Immature natural killer cell (primary cell): ENCODE data around the gene KLF17. TPM values are rescaled to one million over a fixed set of nuclear protein-coding genes. Genes with fewer than 3 reads are reported as not detected.
"Not testable (repeated sequence)": the region's sequence is repeated elsewhere in the genome, so short reads cannot be mapped to it uniquely, and the experiment has no call there.

Experiments
- DNase-seq, 3 donors: peaks; one replicate each; pipeline ENCODE4 v3.0.0; 2022; ENCODE audit warnings: mixed read lengths in 1 of 3
- H3K27ac Mint-ChIP-seq, 6 donors: one replicate each; pipeline ENCODE4 v1.8.0; 2020; ENCODE audit warnings: mixed read lengths in 6 of 6, mild to moderate bottlenecking in 5 of 6, inconsistent platforms in 4 of 6, moderate library complexity in 3 of 6
- H3K27me3 Mint-ChIP-seq, 3 donors: one replicate each; pipeline ENCODE4 v1.8.0; 2020 to 2021; ENCODE audit warnings: low read depth in 3 of 3, mild to moderate bottlenecking in 3 of 3, mixed read lengths in 3 of 3, moderate library complexity in 3 of 3, inconsistent platforms in 1 of 3
- H3K36me3 Mint-ChIP-seq, 3 donors: one replicate each; pipeline ENCODE4 v1.8.0; 2020; ENCODE audit warnings: mixed read lengths in 3 of 3, inconsistent platforms in 2 of 3, mild to moderate bottlenecking in 2 of 3
- H3K4me1 Mint-ChIP-seq, 2 donors: one replicate each; pipeline ENCODE4 v1.8.0; 2020; ENCODE audit warnings: inconsistent platforms in 2 of 2, mild to moderate bottlenecking in 2 of 2, mixed read lengths in 2 of 2, moderate library complexity in 1 of 2
- H3K4me3 Mint-ChIP-seq, 5 donors: one replicate each; pipeline ENCODE4 v1.8.0; 2020; ENCODE audit warnings: mild to moderate bottlenecking in 5 of 5, mixed read lengths in 5 of 5, inconsistent platforms in 3 of 5, moderate library complexity in 3 of 5
- H3K9me3 Mint-ChIP-seq, 6 donors: one replicate each; pipeline ENCODE4 v1.8.0; 2020; ENCODE audit warnings: mild to moderate bottlenecking in 6 of 6, mixed read lengths in 6 of 6, inconsistent platforms in 4 of 6, moderate library complexity in 3 of 6
- polyA plus RNA-seq, 3 donors: library from polyadenylated mRNA; unstranded; fragments of 300-500 nt; fragmentation: Illumina TruSeq; gene quantifications; one replicate each; pipeline ENCODE4 v1.2.3, GENCODE V29; 2021

KLF17 gene
- polyA plus RNA-seq, 3 donors from 2014 or later, result not detected

DNA sequence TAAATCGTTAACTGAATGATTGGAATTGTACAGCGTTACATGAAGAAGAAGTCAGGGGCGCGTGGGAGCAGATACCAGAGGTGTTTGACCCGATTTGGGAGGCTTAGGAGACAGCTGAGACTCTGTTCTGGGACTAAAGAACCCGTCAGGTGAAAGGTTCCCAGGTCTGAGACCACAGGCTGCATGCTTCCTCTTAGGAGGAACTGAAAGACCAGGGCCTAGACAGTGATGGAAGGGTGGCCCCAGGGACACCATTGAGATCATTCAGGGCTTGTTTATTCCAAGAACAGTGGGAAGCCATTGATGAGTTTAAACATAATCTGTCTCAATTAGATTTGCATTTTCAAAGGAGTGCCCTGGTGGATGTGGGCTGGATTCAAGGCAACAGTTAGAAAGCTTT, 904 bp downstream of the KLF17 start:
- DNase-seq, result no peak
- Mint-ChIP-seq H3K9me3 (no peaks in the 10 kb centered on the region), H3K4me1 (no peaks in the 10 kb centered on the region), H3K36me3 (no peaks in the 10 kb centered on the region), H3K27me3 (peaks cover 4 to 7% (median 5%) of the 10 kb centered on the region in 3 donors), H3K4me3 (no peak overlapping the region), H3K27ac (no peak overlapping the region)

DNA sequence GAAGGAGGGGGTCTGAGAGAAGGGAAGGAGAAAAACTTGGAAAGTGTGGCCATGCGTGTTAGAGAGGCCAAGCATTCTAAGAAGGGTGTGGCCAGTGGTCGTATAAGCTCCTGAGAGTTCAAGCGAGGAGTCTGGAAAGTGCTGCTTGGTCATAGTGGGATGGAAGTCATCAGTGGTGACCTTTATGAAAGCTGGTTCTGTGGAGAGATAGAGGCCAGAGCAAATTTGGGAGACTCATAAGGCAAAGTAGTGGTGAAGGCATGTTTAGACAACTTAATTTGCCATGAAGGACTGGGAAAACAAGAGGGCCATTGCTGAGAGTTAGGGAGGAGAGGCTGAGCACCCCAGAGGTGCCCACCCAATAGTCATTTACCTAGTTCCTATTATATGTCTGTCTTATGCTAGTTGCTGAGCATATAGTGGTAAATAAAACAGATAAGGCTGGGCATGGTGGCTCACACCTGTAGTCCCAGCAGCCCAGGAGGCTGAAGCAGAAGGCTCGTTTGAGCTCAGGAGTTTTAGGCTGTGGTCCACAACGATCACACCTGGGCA, 1.9 kb downstream of the KLF17 start:
- no peak overlapping the region for H3K27ac Mint-ChIP-seq
- no peaks in the 10 kb centered on the region for H3K36me3 Mint-ChIP-seq
- no peak overlapping the region for H3K4me3 Mint-ChIP-seq
- no peak for DNase-seq
- H3K27me3 Mint-ChIP-seq, result peaks cover 4 to 7% (median 5%) of the 10 kb centered on the region in 3 donors
- no peaks in the 10 kb centered on the region for H3K4me1 Mint-ChIP-seq
- no peaks in the 10 kb centered on the region for H3K9me3 Mint-ChIP-seq

GRCh38 chr1:44129616-44130500, 11.2 kb downstream of the KLF17 start:
- peaks cover 3 to 21% (median 6%) of the 10 kb centered on the region in 3 donors for H3K27me3 Mint-ChIP-seq
- H3K36me3 Mint-ChIP-seq, result no peaks in the 10 kb centered on the region
- no peak overlapping the region for H3K4me3 Mint-ChIP-seq
- H3K27ac Mint-ChIP-seq, result peak overlapping the region in 1 of 6 donors; percentile 37
- no peaks in the 10 kb centered on the region for H3K9me3 Mint-ChIP-seq
- no peak for DNase-seq
- H3K4me1 Mint-ChIP-seq, result no peaks in the 10 kb centered on the region

DNA sequence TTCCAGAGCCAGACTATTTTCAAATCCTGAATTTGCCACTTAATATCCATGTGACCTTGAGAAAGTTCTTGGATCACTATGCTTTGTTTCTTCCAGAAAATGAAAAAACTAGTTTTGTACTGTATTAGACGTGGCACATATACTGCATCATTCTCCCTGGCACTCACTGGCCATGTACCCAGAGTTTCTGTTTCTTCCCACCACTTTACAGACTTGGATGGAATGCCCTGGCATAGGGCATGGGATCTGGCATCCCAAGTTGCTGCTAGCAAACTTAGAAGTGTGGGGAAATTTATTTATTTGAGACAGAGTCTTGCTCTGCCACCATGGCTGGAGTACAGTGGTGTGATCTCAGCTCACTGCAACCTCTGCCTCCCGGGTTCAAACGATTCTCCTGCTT, 12.8 kb downstream of the KLF17 start:
- H3K27me3 Mint-ChIP-seq, result peaks cover 3 to 21% (median 8%) of the 10 kb centered on the region in 3 donors
- no peaks in the 10 kb centered on the region for H3K36me3 Mint-ChIP-seq
- no peaks in the 10 kb centered on the region for H3K4me1 Mint-ChIP-seq
- no peaks in the 10 kb centered on the region for H3K9me3 Mint-ChIP-seq
- no peak for DNase-seq
- H3K4me3 Mint-ChIP-seq, result no peak overlapping the region
- H3K27ac Mint-ChIP-seq, result no peak overlapping the region

DNA sequence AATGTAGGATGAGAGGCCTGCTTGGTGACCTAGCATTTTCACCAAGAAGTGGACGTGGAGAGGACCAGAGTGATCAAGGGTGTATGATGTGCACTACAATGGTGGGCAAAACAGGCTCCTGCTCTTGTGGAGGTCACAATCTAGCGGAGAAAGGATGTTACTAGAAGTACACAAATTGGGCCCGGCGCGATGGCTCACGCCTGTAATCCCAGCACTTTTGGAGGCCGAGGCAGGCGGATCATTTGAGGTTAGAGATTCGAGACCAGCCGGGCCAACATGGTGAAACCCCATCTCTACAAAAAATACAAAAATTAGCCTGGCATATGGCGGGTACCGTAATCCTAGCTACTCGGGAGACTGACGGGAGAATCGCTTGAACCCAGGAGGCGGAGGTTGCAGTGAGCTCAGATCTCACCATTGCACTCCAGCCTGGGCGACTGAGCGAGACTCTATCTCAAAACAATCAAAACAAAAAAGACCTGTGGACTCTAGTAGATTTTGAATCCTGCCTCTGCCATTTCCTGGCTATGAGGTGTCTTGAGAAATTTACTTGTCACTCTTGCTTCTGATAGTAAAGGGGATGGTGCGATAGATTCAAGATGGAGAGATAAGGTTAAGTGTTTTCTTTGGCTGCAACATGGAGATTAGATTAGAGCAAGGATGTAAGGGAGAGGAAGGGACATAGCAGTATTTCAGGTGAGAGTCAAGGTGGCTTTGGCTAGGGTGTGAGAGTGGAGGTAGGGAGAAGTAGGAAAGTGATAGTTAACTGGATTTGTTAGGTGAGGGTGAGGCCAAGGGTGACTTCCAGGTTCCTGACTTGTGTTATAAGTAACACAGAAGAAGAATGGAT, 15.7 kb downstream of the KLF17 start:
- H3K36me3 Mint-ChIP-seq, result no peaks in the 10 kb centered on the region
- no peaks in the 10 kb centered on the region for H3K9me3 Mint-ChIP-seq
- no peaks in the 10 kb centered on the region for H3K4me1 Mint-ChIP-seq
- H3K27ac Mint-ChIP-seq, result no peak overlapping the region
- H3K27me3 Mint-ChIP-seq, result peaks cover 2 to 10% (median 8%) of the 10 kb centered on the region in 3 donors
- no peak overlapping the region for H3K4me3 Mint-ChIP-seq
- DNase-seq, result no peak

DNA sequence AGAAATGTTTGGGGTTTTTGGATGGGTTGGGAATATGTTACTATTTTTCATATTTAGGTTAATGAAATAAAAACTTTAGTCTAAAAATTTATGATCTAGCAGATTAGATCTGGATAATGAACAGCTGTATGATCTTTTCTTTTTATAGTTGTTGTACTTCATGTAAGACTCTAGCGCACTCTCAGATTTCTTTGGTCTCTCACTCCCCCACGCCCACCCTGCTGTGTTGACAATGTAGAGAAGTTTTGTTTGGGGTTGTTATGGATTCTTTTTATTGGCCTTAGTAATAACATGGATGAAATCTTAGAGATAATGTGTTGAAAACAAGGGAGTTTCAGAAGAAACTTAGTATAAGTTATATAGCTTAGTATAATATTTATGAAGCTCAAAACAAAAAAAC, 17.3 kb downstream of the KLF17 start:
- no peak overlapping the region for H3K27ac Mint-ChIP-seq
- no peaks in the 10 kb centered on the region for H3K9me3 Mint-ChIP-seq
- H3K4me1 Mint-ChIP-seq, result no peaks in the 10 kb centered on the region
- peaks cover 2 to 6% (median 4%) of the 10 kb centered on the region in 3 donors for H3K27me3 Mint-ChIP-seq
- H3K4me3 Mint-ChIP-seq, result no peak overlapping the region
- no peaks in the 10 kb centered on the region for H3K36me3 Mint-ChIP-seq
- no peak for DNase-seq

DNA sequence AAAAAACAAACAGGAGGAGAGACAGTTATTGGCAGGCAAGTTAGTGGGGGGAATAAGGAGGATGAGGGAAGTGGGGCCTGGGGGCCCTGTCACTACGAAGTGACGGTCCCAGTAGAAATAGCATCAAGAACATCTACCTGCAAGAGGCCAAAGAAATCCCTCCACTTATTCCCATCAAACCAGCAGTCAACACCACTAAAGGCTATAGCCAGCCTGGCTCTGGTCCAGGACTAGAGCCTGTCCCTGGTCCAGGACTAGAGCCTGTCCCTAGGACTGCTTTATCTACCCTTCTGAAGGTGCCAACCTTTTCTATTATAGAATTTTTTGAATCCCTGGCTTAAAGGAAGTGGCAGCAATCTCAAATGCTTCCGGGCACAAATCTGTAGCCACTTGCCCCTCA, 19.6 kb downstream of the KLF17 start:
- Mint-ChIP-seq H3K27ac (no peak overlapping the region), H3K36me3 (no peaks in the 10 kb centered on the region), H3K4me1 (no peaks in the 10 kb centered on the region), H3K27me3 (peaks cover 3 to 6% (median 6%) of the 10 kb centered on the region in 3 donors), H3K9me3 (no peaks in the 10 kb centered on the region), H3K4me3 (no peak overlapping the region)
- DNase-seq, result no peak

DNA sequence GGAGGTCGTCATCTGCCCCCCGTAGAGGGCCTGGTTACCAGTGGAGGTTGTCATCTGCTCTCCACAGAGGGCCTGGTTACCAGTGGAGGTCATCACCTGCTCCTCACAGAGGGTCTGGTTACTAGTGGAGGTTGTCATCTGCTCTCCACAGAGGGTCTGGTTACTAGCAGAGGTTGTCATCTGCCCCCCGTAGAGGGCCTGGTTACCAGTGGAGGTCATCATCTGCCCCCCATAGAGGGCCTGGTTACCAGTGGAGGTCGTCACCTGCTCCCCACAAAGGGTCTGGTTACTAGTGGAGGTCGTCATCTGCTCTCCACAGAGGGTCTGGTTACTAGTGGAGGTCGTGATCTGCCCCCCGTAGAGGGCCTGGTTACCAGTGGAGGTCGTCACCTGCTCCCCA, 20.9 kb downstream of the KLF17 start:
- H3K9me3 Mint-ChIP-seq, H3K36me3 Mint-ChIP-seq, H3K4me1 Mint-ChIP-seq, H3K27ac Mint-ChIP-seq, DNase-seq, H3K27me3 Mint-ChIP-seq, H3K4me3 Mint-ChIP-seq: not testable (repeated sequence)

DNA sequence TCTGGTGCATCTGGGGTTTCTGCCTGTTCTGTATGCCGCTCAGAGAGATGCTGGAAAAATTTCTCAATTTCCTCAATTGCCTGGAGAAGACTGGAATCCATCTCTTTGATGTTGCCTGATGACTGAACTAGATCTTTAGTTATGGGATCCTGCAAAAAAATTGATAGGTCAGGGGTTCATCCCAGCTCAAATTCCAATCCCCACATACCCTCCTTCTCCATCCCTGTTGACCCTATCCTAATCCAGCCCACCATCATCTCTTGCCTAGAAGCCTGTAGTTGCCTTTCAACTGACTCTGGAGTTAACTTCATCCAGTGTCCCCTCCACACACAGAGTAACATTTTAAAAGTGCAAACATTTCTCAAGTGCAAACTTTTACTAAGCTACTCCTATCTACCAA, 22.9 kb downstream of the KLF17 start, which contains the start of gene KLF18:
Gene KLF18 (minus strand): TSS at position 101 of the 400 bp plus-strand sequence. CDS start 0 bp downstream, at position 101.
- Mint-ChIP-seq H3K36me3 (peaks cover 0 to 7% (median 3%) of the 10 kb centered on the region in 3 donors), H3K27me3 (peaks cover 0 to 3% (median 3%) of the 10 kb centered on the region in 3 donors), H3K27ac (no peak within 1 kb of the TSS), H3K4me3 (no peak within 1 kb of the TSS), H3K4me1 (no peaks in the 10 kb centered on the region), H3K9me3 (peaks cover 15 to 28% (median 17%) of the 10 kb centered on the region in 6 donors)
- no peak for DNase-seq

GRCh38 chr1:44144962-44145756, 26.5 kb downstream of the KLF17 start:
- DNase-seq, result no peak
- Mint-ChIP-seq H3K4me1 (no peaks in the 10 kb centered on the region), H3K27ac (no peak overlapping the region), H3K4me3 (no peak overlapping the region), H3K9me3 (peaks cover 16 to 30% (median 17%) of the 10 kb centered on the region in 6 donors), H3K27me3 (peaks cover 0 to 3% (median 3%) of the 10 kb centered on the region in 3 donors), H3K36me3 (peaks cover 0 to 7% (median 3%) of the 10 kb centered on the region in 3 donors)

DNA sequence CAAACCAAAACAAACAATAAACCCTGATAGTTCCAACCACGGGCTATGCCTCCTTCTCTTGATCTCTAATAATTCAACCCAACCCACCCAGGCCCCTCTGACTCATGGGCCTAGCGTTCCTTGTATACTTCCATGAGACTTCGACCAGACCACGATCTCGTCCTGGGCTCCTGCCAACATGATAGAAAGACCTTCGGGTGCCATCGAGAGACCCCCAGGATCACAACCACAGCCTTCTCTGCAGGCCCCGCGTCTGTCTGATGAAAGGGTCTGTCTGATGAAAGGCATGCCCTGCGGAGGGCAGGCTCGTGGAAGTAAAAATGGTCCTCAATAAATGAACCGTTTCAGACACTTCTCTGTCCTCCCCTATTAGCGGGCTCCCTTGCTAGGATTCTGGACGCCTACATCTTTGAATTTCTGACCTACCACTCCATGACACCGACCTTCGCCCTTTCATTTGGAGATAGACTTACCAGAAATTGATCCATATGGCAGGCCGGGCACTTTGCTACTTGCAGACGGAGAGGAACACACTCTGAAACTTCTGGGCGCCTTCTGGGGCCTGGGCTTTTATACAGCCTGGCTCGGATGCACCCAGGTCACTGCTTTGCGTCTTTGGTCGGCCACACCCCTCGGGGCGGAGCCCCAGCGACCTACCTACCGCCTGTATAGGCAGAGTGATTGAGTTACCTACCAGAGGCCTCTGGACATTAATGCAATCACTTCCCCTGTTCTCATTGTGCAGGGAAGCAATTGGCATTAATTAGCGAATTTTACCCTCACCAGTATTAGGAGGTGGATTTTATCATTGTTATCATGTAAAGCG, 28.1 kb downstream of the KLF17 start:
- no peak overlapping the region for H3K27ac Mint-ChIP-seq
- no peaks in the 10 kb centered on the region for H3K4me1 Mint-ChIP-seq
- no peak overlapping the region for H3K4me3 Mint-ChIP-seq
- H3K27me3 Mint-ChIP-seq, result peaks cover 0 to 7% (median 2%) of the 10 kb centered on the region in 3 donors
- no peak for DNase-seq
- peaks cover 0 to 7% (median 3%) of the 10 kb centered on the region in 3 donors for H3K36me3 Mint-ChIP-seq
- H3K9me3 Mint-ChIP-seq, result peaks cover 16 to 30% (median 17%) of the 10 kb centered on the region in 6 donors

DNA sequence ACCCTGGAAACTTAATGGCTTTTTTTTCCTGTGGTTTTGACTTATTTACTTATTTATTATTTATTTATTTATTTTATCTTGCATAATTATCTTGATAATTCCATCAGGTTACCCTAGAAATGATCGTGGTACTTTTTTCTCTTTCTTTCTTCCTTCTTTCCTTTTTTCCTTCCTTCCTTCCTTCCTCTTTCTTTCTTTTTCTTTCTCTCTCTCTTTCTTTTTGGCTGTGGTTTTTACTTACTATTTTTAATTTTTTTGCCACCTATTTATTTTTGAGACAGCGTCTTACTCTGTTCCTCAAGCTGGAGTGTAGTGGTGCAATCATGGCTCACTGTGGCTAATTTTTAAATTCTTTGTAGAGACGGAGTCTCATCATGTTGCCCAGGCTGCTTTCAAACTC, 29.0 kb downstream of the KLF17 start:
- H3K36me3 Mint-ChIP-seq, result peaks cover 0 to 7% (median 3%) of the 10 kb centered on the region in 3 donors
- no peak overlapping the region for H3K4me3 Mint-ChIP-seq
- H3K9me3 Mint-ChIP-seq, result peaks cover 16 to 30% (median 17%) of the 10 kb centered on the region in 6 donors
- DNase-seq, result no peak
- no peaks in the 10 kb centered on the region for H3K4me1 Mint-ChIP-seq
- H3K27ac Mint-ChIP-seq, result no peak overlapping the region
- peaks cover 0 to 7% (median 2%) of the 10 kb centered on the region in 3 donors for H3K27me3 Mint-ChIP-seq
